G401 (cell line): ENCODE results near the gene GMNN. TPM values are rescaled to one million over a fixed set of nuclear protein-coding genes. Genes with fewer than 3 reads are reported as not detected.

ENCODE experiments used
- DNase-seq: peaks from one replicate; pipeline ENCODE4 v3.0.0-alpha.2; 2015; ENCODE audit warnings: low spot score
- in situ Hi-C: cut with HindIII; loops from 2 replicates; pipeline ENCODE4 v1.10.0; 2016; ENCODE audit warnings: low sequenced_read_pairs, mixed read lengths
- total RNA-seq: library from RNA; depleted of rRNA; stranded (reverse); fragments of >200 nt; shearing (Covaris generic); gene quantifications from 2 replicates; pipeline ENCODE4 v1.2.3, GENCODE V29; 2014

The GMNN gene
- total RNA-seq, 1 experiment from 2014 or later = 102 TPM

- no peak for DNase-seq
- in situ Hi-C loops = no loop called here
These were observed 23.0 kb downstream of the GMNN start for GRCh38 chr6:24797596-24798216.

- no peak for DNase-seq
- in situ Hi-C loops = no loop called here
These were observed 24.2 kb downstream of the GMNN start, which contains the start of gene ARMH2 for GRCh38 chr6:24798740-24799540. Gene ARMH2, minus strand, starts transcription at chr6:24798917. Its CDS starts 60 bp downstream, at chr6:24798857.

- in situ Hi-C loops = no loop called here
- no peak for DNase-seq
These were observed 24.8 kb downstream of the GMNN start for GRCh38 chr6:24799541-24799915.

GRCh38 chr6:24802271-24803059, 27.7 kb downstream of the GMNN start:
- DNase-seq = no peak
- in situ Hi-C loops = no loop called here

GRCh38 chr6:24807584-24807983, 32.8 kb downstream of the GMNN start:
- no peak for DNase-seq
- in situ Hi-C loops = no loop called here

- in situ Hi-C loops = no loop called here
- no peak for DNase-seq
These were observed 35.0 kb downstream of the GMNN start for GRCh38 chr6:24809728-24810127.

- DNase-seq = no peak
- in situ Hi-C loops = no loop called here
These were observed 43.6 kb downstream of the GMNN start for GRCh38 chr6:24818346-24818745.

- no peak for DNase-seq
- in situ Hi-C loops = no loop called here
These were observed 47.2 kb downstream of the GMNN start for GRCh38 chr6:24821860-24822444.

GRCh38 chr6:24822696-24823095, 48.0 kb downstream of the GMNN start:
- in situ Hi-C loops = no loop called here
- no peak for DNase-seq

- in situ Hi-C loops = no loop called here
- no peak for DNase-seq
These were observed 48.4 kb downstream of the GMNN start for GRCh38 chr6:24823185-24823584.

GRCh38 chr6:24824142-24824938, 49.6 kb downstream of the GMNN start:
- in situ Hi-C loops = no loop called here
- DNase-seq = no peak

- no peak for DNase-seq
- in situ Hi-C loops = no loop called here
These were observed 50.4 kb downstream of the GMNN start for GRCh38 chr6:24825130-24825630.

- no peak for DNase-seq
- in situ Hi-C loops = no loop called here
These were observed 52.4 kb downstream of the GMNN start for GRCh38 chr6:24827162-24827561.

- in situ Hi-C loops = no loop called here
- no peak for DNase-seq
These were observed 53.2 kb downstream of the GMNN start for GRCh38 chr6:24827970-24828369.

- in situ Hi-C loops = no loop called here
- DNase-seq = no peak
These were observed 54.9 kb downstream of the GMNN start for GRCh38 chr6:24829657-24830056.

- no peak for DNase-seq
- in situ Hi-C loops = no loop called here
These were observed 57.3 kb downstream of the GMNN start for GRCh38 chr6:24831771-24832716.

GRCh38 chr6:24832794-24833193, 58.1 kb downstream of the GMNN start:
- in situ Hi-C loops = no loop called here
- DNase-seq = no peak
